Endodermal cell (in vitro differentiated cells): ENCODE measurements around the gene ATP13A2. TPM values are rescaled to one million over a fixed set of nuclear protein-coding genes. Genes with fewer than 3 reads are reported as not detected.
A peak's percentile ranks its signal among the peaks of the same experiment; 100 is the strongest.

Experiments
- DNase-seq: peaks from one replicate; pipeline ENCODE4 v3.0.0-alpha.2; 2017
- H3K27ac ChIP-seq: 2 replicates; pipeline ENCODE4 v1.5.1; 2013; ENCODE audit warnings: mild to moderate bottlenecking, low read depth, low read length, moderate library complexity
- H3K27me3 ChIP-seq: 2 replicates; pipeline ENCODE4 v1.6.1; 2013; ENCODE audit warnings: mild to moderate bottlenecking, low read length, moderate library complexity; ENCODE audit not compliant: insufficient read depth, control insufficient read depth, poor library complexity, severe bottlenecking
- H3K36me3 ChIP-seq: 2 replicates; pipeline ENCODE4 v1.7.0; 2013; ENCODE audit warnings: mild to moderate bottlenecking, low read length, moderate library complexity; ENCODE audit not compliant: control insufficient read depth, insufficient read depth
- H3K4me1 ChIP-seq: one replicate; pipeline ENCODE4 v1.7.0; 2013; ENCODE audit warnings: low read length; ENCODE audit not compliant: control insufficient read depth, insufficient read depth
- H3K4me3 ChIP-seq: 2 replicates; pipeline ENCODE4 v1.5.1; 2013; ENCODE audit warnings: mild to moderate bottlenecking, low read length, moderate library complexity
- H3K9ac ChIP-seq: 2 replicates; pipeline ENCODE4 v1.6.1; 2013; ENCODE audit warnings: mild to moderate bottlenecking, low read length, moderate library complexity; ENCODE audit not compliant: poor library complexity, severe bottlenecking; ENCODE audit errors: extremely low read depth
- H3K9me3 ChIP-seq: 2 replicates; pipeline ENCODE4 v1.6.1; 2013; ENCODE audit warnings: mild to moderate bottlenecking, low read length, moderate library complexity; ENCODE audit not compliant: control insufficient read depth
- H3K27ac Mint-ChIP-seq: 2 replicates; pipeline ENCODE4 v1.8.0; 2020; ENCODE audit warnings: mixed read lengths
- H3K27me3 Mint-ChIP-seq: 2 replicates; pipeline ENCODE4 v1.8.0; 2021; ENCODE audit warnings: mild to moderate bottlenecking, mixed read lengths; ENCODE audit not compliant: insufficient read depth
- H3K36me3 Mint-ChIP-seq: 2 replicates; pipeline ENCODE4 v1.8.0; 2020; ENCODE audit warnings: low read depth, mixed read lengths
- H3K4me1 Mint-ChIP-seq: 2 replicates; pipeline ENCODE4 v1.8.0; 2020; ENCODE audit warnings: mixed read lengths
- H3K4me3 Mint-ChIP-seq: 2 replicates; pipeline ENCODE4 v1.8.0; 2020; ENCODE audit warnings: mild to moderate bottlenecking, moderate library complexity, mixed read lengths
- H3K9me3 Mint-ChIP-seq: 2 replicates; pipeline ENCODE4 v1.8.0; 2020; ENCODE audit warnings: mild to moderate bottlenecking, mixed read lengths
- CTCF ChIP-seq: fragments of 200-600 bp; sonication (generic); conservative IDR thresholded peaks from 2 replicates; pipeline ENCODE4 v1.5.0; 2021; ENCODE audit warnings: antibody characterized with exemption, mild to moderate bottlenecking
- whole genome bisulfite sequencing, 2 experiments: methylation state at CpG; one replicate each; pipeline versions ENCODE4 v1.1.5 to v1.1.7; 2013; ENCODE audit warnings: missing lambda C conversion rate in 2 of 2, mixed read lengths in 1 of 2; ENCODE audit not compliant: insufficient coverage in 1 of 2, insufficient read length in 1 of 2; 5-methylcytosine and 5-hydroxymethylcytosine counted together
- total RNA-seq, 2 donors: library from RNA; stranded (reverse); fragmentation: NEBNext Ultra II Directional in 1 of 2; extraction: Animal tissue kit (Norgen Biotek cat#: 25700) in 1 of 2; gene quantifications; 2 replicates in 1 of 2; 3 replicates in 1 of 2; pipeline ENCODE4 v1.2.1, GENCODE V29; 2021

The ATP13A2 gene
- total RNA-seq, 2 donors from 2014 or later: 69.4 to 82.6 TPM

- H3K4me3 ChIP-seq: no peak overlapping the region
- no peaks in the 10 kb centered on the region for H3K27me3 Mint-ChIP-seq
- H3K9me3 Mint-ChIP-seq: no peaks in the 10 kb centered on the region
- H3K27ac Mint-ChIP-seq: no peak overlapping the region
- H3K4me1 ChIP-seq: no peaks in the 10 kb centered on the region
- no peaks in the 10 kb centered on the region for H3K27me3 ChIP-seq
- H3K4me1 Mint-ChIP-seq: peaks cover 4% of the 10 kb centered on the region
- no peaks in the 10 kb centered on the region for H3K9me3 ChIP-seq
- TF ChIP-seq CTCF: no peak
- H3K9ac ChIP-seq: no peak overlapping the region
- H3K36me3 ChIP-seq: peaks cover 28% of the 10 kb centered on the region
- WGBS, 2 experiments: 86 to 92% methylated on average over 14 to 28 of the region's 28 CpGs
- peaks cover 39% of the 10 kb centered on the region for H3K36me3 Mint-ChIP-seq
- peak; percentile 83 for DNase-seq
- no peak overlapping the region for H3K4me3 Mint-ChIP-seq
- H3K27ac ChIP-seq: peak overlapping the region; percentile 63
These were observed 40.2 kb downstream of the ATP13A2 start for GRCh38 chr1:16971341-16972188.

- no peaks in the 10 kb centered on the region for H3K9me3 ChIP-seq
- H3K9ac ChIP-seq: no peak overlapping the region
- TF ChIP-seq CTCF: no peak
- no peak overlapping the region for H3K4me3 ChIP-seq
- Mint-ChIP-seq H3K4me3 (no peak overlapping the region), H3K9me3 (no peaks in the 10 kb centered on the region), H3K27ac (no peak overlapping the region), H3K4me1 (peaks cover 4% of the 10 kb centered on the region), H3K36me3 (peaks cover 45% of the 10 kb centered on the region), H3K27me3 (no peaks in the 10 kb centered on the region)
- H3K36me3 ChIP-seq: peaks cover 19% of the 10 kb centered on the region
- 94 to 96% methylated on average over 24 to 28 of the region's 28 CpGs for WGBS, 2 experiments
- no peaks in the 10 kb centered on the region for H3K27me3 ChIP-seq
- H3K27ac ChIP-seq: peak overlapping the region; percentile 53
- DNase-seq: no peak
- H3K4me1 ChIP-seq: no peaks in the 10 kb centered on the region
These were observed 41.4 kb downstream of the ATP13A2 start for GRCh38 chr1:16970132-16970910.

- no peaks in the 10 kb centered on the region for H3K9me3 ChIP-seq
- H3K4me3 ChIP-seq: no peak overlapping the region
- no peak overlapping the region for H3K4me3 Mint-ChIP-seq
- peaks cover 18% of the 10 kb centered on the region for H3K36me3 ChIP-seq
- no peak overlapping the region for H3K9ac ChIP-seq
- peaks cover 46% of the 10 kb centered on the region for H3K36me3 Mint-ChIP-seq
- H3K27ac Mint-ChIP-seq: no peak overlapping the region
- H3K27me3 Mint-ChIP-seq: no peaks in the 10 kb centered on the region
- no peaks in the 10 kb centered on the region for H3K27me3 ChIP-seq
- 91 to 98% methylated on average over 7 to 12 of the region's 12 CpGs for WGBS, 2 experiments
- H3K27ac ChIP-seq: peak overlapping the region; percentile 32
- peaks cover 4% of the 10 kb centered on the region for H3K4me1 Mint-ChIP-seq
- TF ChIP-seq CTCF: no peak
- DNase-seq: no peak
- no peaks in the 10 kb centered on the region for H3K9me3 Mint-ChIP-seq
- H3K4me1 ChIP-seq: no peaks in the 10 kb centered on the region
These were observed 42.1 kb downstream of the ATP13A2 start for GRCh38 chr1:16969651-16970050.
